HG03520 (cell line): ENCODE measurements around the gene MSL1.
"Not testable (repeated sequence)": the region's sequence is repeated elsewhere in the genome, so short reads cannot be mapped to it uniquely, and the experiment has no call there.

Source experiments
- ATAC-seq: cut with Tn5 transposase; IDR thresholded peaks from one replicate; pipeline ENCODE4 v1.9.1; 2021; ENCODE audit warnings: mild to moderate bottlenecking, moderate library complexity; ENCODE audit not compliant: unreplicated experiment

MSL1 gene

DNA sequence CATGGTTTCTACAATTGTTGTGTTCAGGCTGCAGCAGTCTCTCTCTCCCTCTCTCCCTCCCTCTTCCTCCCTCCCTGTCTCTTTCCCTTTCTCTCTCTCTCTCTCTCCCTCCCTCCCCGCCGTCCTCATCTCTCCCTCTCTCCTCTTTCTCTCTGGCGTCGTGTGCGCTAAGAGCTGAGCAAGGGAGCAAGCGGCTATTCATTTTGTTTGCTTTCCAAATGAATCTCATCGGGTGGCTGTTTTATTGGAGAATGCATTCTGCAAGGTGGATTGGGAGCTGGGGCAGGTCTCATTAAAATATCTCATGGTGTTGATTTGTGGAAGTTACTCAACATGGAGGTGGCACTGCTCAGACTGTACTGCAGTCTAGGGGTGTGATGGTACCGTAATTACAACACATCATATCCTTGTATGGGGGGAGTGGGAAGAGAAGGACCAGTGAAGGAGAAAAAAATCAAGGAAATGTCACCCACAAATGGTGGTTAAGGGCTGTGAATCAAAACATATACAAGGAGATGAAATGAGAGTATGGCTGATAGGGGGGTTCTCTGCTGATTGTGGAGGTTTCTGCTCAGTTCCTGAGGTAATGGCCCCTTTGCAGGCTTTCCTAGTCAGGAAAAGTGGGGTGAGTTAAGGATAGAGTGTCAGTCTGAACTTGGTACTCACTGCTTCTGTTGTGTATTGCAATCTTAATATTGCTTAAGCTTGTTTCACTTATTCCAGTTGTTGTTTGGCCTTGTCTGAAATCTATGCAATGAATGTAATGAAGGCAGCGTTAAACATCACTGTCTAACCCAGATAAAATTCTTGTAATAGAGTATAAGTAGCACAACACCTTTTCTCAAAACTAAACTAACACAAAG, 2.7 kb downstream of the MSL1 start:
- no peak for ATAC-seq

DNA sequence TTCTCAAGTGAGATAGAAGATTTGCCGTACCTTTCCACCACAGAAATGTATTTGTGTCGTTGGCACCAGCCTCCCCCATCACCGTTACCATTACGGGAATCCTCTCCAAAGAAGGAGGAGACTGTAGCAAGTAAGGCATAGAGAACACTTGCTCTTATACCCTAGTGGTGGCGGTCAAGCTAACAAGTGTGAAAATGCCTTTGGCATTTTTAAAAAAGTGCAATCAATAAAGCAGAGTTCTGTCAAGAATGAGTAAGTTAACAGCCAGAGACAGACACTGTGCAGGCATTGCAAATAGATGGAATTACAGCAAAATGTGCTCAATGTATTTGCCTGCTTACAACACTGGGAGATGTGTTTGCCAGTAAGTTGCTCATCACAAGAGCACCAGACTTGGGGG, 7.7 kb downstream of the MSL1 start:
- ATAC-seq = no peak

GRCh38 chr17:40130352-40131042, 8.7 kb downstream of the MSL1 start:
- no peak for ATAC-seq

DNA sequence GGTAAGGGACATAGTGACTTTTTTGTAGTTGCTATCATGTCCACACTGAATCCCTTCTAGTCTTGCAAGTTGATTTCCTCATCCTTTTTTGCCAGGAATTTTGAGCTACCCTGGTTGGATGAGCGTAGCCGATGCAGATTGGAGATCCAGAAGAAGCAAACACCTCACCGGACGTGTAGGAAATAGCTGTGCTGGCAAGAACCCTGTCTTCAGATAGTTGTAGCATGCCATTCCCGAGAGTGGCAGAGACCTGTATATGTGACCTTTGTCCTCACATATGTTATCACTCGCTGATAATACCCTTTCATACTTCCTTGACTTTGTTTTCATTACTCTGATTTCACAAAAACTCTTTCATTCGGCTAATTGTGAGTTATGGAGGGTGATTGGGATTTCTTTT, 12.4 kb downstream of the MSL1 start:
- ATAC-seq = no peak

- no peak for ATAC-seq
Measured at GRCh38 chr17:40135817-40136216, 14.0 kb downstream of the MSL1 start.

DNA sequence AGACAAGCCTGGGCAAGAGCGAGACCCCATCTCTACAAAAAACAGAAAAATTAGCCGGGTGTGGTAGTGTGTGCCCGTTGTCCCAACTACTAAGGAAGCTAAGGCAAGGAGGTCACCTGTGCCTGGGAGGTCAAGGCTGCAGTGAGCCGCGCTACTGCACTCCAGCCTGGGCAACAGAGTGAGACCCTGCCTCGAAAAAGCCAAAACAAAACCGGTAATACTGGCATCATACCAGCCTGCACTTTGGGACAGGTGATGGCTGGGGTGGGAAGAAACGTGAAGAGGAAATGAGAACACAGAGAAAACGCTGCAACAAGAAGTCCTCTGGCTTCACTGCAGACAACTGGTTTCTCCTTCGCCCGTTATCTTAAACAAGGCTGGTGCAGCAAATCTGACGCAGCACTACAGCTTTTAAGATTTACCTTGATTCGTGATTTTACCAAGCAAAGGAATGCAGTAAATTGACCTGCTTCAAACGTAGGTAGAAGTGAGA, 17.8 kb downstream of the MSL1 start:
- no peak for ATAC-seq

DNA sequence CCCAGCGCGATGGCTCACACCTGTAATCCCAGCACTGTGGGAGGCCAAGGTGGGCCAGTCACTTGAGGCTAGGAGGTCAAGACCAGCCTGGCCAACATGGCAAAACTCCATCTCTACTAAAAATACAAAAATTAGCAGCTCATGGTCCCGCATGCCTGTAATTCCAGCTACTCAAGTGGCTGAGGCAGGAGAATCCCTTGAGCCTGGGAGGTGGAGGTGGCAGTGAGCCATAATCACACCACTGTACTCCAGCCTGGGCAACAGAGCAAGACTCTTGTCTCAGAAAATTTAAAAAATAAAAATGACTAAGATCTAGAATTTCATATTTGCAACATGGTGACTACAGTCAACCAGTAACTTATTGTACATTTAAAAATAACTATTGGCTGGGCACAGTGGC, 21.4 kb downstream of the MSL1 start:
- ATAC-seq = not testable (repeated sequence)

- ATAC-seq = no peak
Measured at GRCh38 chr17:40145476-40145875, 23.7 kb downstream of the MSL1 start.

GRCh38 chr17:40148527-40148926, 26.8 kb downstream of the MSL1 start:
- ATAC-seq = no peak

GRCh38 chr17:40150276-40150675, 28.5 kb downstream of the MSL1 start:
- ATAC-seq = no peak

- no peak for ATAC-seq
Measured at GRCh38 chr17:40151414-40151963, 29.7 kb downstream of the MSL1 start.

DNA sequence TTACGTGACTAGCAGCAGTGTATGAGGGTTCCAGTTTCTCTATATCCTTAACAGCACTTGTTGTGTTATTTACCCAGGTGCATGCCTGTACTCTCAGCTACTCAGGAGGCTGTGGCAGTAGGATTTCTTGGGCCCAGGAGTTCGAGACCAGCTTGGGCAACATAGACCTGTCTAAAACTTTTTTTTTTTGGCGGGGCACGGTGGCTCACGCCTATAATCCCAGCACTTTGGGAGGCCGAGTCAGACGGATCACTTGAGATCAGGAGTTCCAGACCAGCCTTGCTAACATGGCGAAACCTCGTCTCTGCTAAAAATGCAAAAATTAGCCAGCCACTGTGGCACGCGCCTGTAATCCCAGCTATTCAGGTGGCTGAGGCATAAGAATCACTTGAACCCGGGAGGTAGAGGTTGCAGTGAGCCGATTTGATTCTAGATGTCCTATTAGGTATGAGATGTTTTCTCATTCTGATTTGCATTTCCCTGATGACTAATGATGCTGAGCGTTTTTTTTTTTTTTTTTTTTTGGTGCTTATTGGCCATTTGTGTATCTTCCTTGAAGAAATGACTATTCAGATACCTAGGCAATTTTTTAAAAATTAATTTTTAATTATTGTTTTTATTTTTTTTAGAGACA, 31.9 kb downstream of the MSL1 start:
- ATAC-seq = no peak

DNA sequence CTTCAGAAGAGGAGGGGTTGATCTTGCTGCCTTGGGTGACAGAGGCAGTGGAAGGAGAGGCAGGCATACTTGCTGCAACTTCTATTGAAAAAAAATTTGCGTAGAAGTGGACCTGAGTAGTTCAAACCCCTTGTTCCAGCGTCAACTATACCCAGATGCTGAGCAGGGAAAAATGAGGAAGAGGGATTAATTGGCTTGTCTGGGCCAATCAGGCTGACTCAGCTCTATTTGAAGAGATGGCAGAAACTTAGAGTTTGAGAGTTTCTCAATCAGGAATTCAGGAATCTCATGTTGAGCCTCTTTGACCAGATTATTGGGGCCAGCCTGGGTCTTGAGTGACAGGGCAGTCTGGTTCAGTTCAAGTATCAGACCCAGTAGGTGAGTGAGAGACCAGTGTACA, 36.2 kb downstream of the MSL1 start:
- no peak for ATAC-seq

- ATAC-seq = no peak
Measured at GRCh38 chr17:40158438-40159013, 36.8 kb downstream of the MSL1 start.

GRCh38 chr17:40159456-40159855, 37.7 kb downstream of the MSL1 start:
- ATAC-seq = no peak

- ATAC-seq = no peak
Measured at GRCh38 chr17:40167685-40168261, 46.0 kb downstream of the MSL1 start.

DNA sequence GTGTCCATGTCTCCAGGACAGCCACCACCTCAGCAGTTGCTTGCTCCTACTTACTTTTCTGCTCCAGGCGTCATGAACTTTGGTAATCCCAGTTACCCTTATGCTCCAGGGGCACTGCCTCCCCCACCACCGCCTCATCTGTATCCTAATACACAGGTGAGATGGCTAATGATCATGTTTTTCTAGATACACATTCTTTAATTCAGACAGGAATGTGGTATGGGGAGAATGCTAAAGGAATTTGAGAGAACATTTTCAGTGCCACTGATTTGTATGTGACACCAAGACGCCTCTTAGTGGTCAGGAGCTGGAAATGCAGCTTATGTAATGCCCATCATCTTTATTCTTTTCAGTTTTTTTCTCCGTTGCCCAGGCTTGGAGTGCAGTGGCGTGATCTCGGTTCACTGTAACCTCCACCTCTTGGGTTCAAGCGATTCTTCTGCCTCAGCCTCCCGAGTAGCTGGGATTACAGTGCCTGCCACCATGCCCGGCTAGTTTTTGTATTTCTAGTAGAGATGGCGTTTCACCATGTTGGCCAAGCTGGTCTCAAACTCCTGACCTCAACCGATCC, 46.6 kb downstream of the MSL1 start:
- no peak for ATAC-seq

- no peak for ATAC-seq
Measured at GRCh38 chr17:40170325-40170724, 48.6 kb downstream of the MSL1 start.

DNA sequence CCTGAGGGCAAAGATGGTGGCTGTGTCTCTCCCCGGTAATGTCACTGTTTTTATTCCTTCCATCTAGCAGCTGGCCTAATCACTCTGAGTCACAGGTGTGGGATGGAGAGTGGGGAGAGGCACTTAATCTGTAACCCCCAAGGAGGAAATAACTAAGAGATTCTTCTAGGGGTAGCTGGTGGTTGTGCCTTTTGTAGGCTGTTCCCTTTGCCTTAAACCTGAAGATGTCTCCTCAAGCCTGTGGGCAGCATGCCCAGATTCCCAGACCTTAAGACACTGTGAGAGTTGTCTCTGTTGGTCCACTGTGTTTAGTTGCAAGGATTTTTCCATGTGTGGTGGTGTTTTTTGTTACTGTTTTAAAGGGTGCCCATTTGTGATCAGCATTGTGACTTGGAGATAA, 50.0 kb downstream of the MSL1 start:
- ATAC-seq = no peak

GRCh38 chr17:40173091-40173777, 51.5 kb downstream of the MSL1 start:
- no peak for ATAC-seq
